GM10266 (cell line): Measurements from ENCODE around the gene ZNF609.

Source experiments
- DNase-seq: peaks from one replicate; pipeline ENCODE4 v3.0.0; 2012; ENCODE audit errors: extremely low spot score
- TF ChIP-seq, protein P1 (sequence below): IDR thresholded peaks from 2 replicates; pipeline ENCODE4 v1.5.1; 2012; ENCODE audit warnings: mild to moderate bottlenecking, low read depth; ENCODE audit not compliant: control insufficient read depth, insufficient read depth; ENCODE audit errors: missing control alignments

ZNF609 gene

DNA sequence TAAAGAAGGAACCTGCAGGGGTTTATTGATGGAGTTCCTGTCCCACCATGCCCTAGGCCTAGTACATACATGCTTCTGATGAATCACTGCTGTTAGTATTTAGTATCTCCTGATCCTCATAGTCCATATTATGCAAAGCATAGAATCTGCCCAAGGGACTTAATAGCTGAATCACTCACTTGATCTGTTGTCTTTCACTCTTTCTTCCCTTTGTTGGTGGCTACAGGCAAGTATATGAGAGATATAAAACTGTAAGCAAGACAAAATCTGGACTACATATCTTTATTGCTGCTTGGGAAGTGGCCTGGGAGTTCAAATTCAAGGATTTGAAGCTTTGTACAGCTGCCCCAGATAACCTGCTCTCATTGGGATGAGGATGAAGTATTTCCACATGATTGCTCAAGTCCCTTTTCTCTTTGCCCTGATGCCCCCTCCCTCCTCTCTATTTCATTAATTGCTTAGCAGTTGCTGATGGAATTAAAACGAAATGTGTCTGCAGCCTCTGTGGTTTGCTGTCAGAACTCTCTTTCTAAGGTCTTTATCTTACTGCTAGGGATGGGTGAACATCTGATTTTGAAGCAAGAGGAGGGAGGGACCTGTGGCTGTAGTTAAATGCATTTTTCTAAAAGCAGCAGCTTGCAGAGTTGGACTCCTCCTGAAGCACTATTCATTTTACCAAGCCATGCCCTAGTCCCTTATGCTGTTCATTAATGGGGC lies 114.1 kb downstream of the ZNF609 start:
- TF ChIP-seq, protein P1, sequence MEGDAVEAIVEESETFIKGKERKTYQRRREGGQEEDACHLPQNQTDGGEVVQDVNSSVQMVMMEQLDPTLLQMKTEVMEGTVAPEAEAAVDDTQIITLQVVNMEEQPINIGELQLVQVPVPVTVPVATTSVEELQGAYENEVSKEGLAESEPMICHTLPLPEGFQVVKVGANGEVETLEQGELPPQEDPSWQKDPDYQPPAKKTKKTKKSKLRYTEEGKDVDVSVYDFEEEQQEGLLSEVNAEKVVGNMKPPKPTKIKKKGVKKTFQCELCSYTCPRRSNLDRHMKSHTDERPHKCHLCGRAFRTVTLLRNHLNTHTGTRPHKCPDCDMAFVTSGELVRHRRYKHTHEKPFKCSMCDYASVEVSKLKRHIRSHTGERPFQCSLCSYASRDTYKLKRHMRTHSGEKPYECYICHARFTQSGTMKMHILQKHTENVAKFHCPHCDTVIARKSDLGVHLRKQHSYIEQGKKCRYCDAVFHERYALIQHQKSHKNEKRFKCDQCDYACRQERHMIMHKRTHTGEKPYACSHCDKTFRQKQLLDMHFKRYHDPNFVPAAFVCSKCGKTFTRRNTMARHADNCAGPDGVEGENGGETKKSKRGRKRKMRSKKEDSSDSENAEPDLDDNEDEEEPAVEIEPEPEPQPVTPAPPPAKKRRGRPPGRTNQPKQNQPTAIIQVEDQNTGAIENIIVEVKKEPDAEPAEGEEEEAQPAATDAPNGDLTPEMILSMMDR, result no peak
- no peak for DNase-seq

DNA sequence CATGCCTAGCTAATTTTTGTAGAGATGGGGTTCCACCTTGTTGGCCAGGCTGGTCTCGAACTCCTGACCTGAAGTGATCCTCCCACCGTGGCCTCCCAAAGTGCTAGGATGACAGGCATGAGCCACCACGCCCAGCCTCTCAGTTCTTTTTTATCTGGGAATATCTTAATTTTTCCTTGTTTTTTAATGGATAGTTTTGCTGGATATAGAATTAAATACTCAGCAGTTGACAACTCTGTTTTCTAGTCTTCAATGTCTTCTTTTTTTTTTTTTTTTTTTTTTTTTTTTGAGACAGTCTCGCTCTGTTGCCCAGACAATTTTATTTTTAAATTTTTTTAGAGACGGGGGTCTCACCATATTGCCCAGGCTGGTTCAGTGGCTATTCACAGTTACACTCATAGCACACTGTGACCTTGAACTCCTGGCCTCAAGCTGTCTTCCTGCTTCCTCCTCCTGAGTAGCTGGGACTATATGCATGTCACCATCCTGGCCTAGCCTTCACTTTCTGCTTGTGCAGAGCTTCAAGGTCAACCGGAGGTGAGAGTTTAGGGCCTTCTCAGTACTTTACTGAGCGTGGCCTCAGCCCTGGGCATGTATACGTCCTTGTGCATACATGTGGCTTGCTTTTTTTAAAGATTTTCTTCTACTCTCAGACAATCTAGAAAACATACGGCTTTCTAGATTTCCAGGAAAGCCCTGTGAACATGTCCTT lies 120.5 kb downstream of the ZNF609 start:
- DNase-seq, result no peak
- TF ChIP-seq, protein P1, result no peak

DNA sequence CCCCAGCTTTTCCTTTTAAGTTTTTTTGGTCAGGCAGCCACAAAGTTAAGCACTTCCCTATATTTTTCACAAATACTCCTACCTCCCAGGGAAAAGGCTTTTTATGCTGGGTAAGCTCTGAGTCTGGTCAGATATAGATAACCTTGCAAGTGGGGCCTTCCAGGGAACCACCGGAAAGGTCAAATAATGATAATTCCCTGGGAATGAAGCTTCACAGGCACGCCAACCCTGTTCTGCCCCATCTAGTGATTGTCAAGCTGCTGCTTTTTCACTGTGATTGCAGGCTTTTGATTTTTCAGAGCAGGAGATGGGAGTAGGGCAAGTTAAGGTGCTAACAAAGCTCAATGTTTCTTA lies 121.0 kb downstream of the ZNF609 start:
- DNase-seq, result no peak
- TF ChIP-seq, protein P1, result no peak

DNA sequence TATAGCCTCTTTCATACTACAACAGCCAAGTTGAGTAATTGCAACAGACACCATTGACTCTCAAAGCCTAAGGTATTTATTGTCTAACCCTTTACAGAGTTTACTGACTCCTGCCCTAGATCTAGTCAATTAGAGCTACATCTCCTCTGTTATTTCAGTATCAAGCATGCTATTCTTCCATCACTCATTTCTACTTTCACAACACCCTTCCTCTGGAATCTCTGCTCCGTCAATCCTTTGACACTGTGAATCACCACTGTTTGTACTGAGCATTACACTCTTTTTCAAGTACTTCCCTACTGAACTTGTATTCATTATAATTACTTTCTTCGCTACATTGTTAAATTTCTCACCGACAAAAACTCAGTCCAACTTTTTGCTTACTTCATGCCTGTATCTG lies 121.8 kb downstream of the ZNF609 start:
- TF ChIP-seq, protein P1, result no peak
- DNase-seq, result no peak

DNA sequence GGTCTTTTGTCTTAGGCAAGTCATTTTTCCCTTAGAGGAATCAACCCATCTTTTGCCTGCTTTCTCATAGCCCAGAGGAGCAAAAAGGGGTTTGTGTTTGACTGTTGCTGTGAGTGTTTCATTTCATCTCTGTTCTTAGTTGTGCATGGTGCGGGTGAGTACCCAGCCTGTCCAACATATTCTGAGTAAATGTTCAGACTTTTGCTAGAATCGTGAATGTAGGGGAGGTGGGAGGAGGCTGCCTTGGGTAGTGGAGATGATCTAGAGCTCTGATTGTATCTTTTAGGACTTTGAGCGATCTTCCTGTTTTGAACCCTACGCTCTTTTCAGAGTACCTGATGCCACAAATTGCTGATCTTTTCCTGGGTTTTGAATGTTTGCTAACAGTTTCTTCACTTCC lies 123.1 kb downstream of the ZNF609 start:
- DNase-seq, result no peak
- TF ChIP-seq, protein P1, result no peak

DNA sequence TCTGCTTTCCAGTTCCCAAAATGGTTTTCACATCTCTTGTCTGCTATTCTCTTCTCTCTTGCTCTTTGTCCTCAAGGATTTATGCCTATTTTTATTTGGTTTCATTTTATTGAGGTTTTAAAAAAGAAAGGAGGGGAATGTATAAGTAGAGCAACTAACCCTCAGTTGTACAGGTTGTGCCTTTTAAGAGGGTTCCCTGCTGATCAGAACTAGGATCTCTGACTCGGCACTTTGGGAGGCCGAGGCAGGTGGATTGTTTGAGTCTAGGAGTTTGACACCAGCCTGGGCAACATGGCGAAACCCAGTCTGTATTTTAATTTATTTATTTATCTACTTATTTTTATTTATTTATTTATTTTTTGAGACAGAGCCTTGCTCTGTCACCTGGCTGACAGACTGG lies 123.6 kb downstream of the ZNF609 start:
- TF ChIP-seq, protein P1, result no peak
- DNase-seq, result no peak

DNA sequence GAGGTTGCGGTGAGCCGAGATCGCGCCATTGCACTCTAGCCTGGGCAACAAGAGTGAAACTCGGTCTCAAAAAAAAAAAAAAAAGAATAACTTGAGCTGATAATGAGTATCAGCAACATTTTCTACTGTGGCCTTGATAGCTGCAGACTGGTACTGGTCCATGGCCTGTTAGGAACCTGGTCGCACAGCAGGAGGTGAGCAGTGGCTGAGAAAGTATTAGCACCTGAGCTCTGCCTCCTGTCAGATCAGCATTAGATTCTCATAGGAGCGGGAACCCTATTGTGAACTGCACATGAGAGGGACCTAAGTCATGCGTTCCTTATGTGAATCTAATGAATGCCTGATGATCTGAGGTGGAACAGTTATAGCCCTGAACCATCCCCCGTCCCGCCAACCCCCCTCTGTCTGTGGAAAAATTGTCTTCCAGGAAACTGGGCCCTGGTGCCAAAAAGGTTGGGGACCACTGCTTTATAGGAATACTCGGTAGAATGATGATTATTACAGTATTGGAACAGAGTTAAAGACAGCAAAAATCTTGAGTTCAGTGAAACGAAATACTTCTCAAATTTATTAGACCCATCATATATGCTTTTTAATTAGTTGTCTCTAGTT lies 126.0 kb downstream of the ZNF609 start:
- TF ChIP-seq, protein P1, result no peak
- DNase-seq, result no peak
